Islet precursor cell (in vitro differentiated cells): Measurements from ENCODE around the gene COX7A1.
"Not testable (repeated sequence)": the region's sequence is repeated elsewhere in the genome, so short reads cannot be mapped to it uniquely, and the experiment has no call there.

Experiments used
- DNase-seq: peaks from one replicate; pipeline ENCODE4 v3.0.0-alpha.2; 2018

The COX7A1 gene

GRCh38 chr19:36141039-36141927, 11.0 kb downstream of the COX7A1 start:
- peak; percentile 95 for DNase-seq

- peak; percentile 83 for DNase-seq
These were observed 11.8 kb downstream of the COX7A1 start for GRCh38 chr19:36140304-36141038.

GRCh38 chr19:36139473-36140303, 12.6 kb downstream of the COX7A1 start, which contains the start of gene CAPNS1:
Gene CAPNS1, plus strand, starts transcription at chr19:36140066. Its CDS starts 946 bp downstream, at chr19:36141012.
- peak; percentile 98 for DNase-seq

- DNase-seq: no peak
These were observed 13.2 kb downstream of the COX7A1 start for GRCh38 chr19:36139120-36139472.

GRCh38 chr19:36136964-36137686, 15.1 kb downstream of the COX7A1 start:
- peak; percentile 71 for DNase-seq

- not testable (repeated sequence) for DNase-seq
These were observed 17.4 kb downstream of the COX7A1 start for GRCh38 chr19:36134867-36135266.

- not testable (repeated sequence) for DNase-seq
These were observed 21.0 kb downstream of the COX7A1 start for GRCh38 chr19:36131221-36131620.

GRCh38 chr19:36128392-36128736, 23.9 kb downstream of the COX7A1 start:
- DNase-seq: no peak

GRCh38 chr19:36125557-36125956, 26.7 kb downstream of the COX7A1 start:
- no peak for DNase-seq

- no peak for DNase-seq
These were observed 30.6 kb downstream of the COX7A1 start for GRCh38 chr19:36121486-36122124.

- no peak for DNase-seq
These were observed 31.3 kb downstream of the COX7A1 start for GRCh38 chr19:36120984-36121358.

GRCh38 chr19:36120092-36120983, 31.9 kb downstream of the COX7A1 start:
- no peak for DNase-seq

- DNase-seq: no peak
These were observed 36.0 kb downstream of the COX7A1 start for GRCh38 chr19:36116344-36116637.

- DNase-seq: peak; percentile 70
These were observed 36.5 kb downstream of the COX7A1 start, which contains the start of gene TBCB for GRCh38 chr19:36115453-36116343. Gene TBCB, plus strand, starts transcription at chr19:36115468. Its CDS starts 93 bp downstream, at chr19:36115561.

GRCh38 chr19:36114721-36115452, 37.4 kb downstream of the COX7A1 start, which contains the start of gene POLR2I:
Gene POLR2I, minus strand, starts transcription at chr19:36114875. Its CDS starts 19 bp downstream, at chr19:36114856.
- DNase-seq: peak; percentile 100

GRCh38 chr19:36113894-36114720, 38.1 kb downstream of the COX7A1 start:
- peak; percentile 66 for DNase-seq

GRCh38 chr19:36113425-36113824, 38.8 kb downstream of the COX7A1 start:
- DNase-seq: no peak

GRCh38 chr19:36112678-36113077, 39.6 kb downstream of the COX7A1 start:
- DNase-seq: no peak
